Subcutaneous adipose tissue (tissue), 4 donors: Measurements from ENCODE around the gene GMEB2. TPM values are rescaled to one million over a fixed set of nuclear protein-coding genes. Genes with fewer than 3 reads are reported as not detected.

Experiments used
- total RNA-seq, 4 donors: library from RNA; depleted of rRNA; stranded (reverse); fragments of >200 nt; gene quantifications; one replicate each; pipeline ENCODE4 v1.1.0, GENCODE V29; 2016
- TF ChIP-seq, protein P1 (sequence below): fragments of 450-650 bp; IDR thresholded peaks from one replicate; pipeline ENCODE4 v1.5.1; 2016; ENCODE audit warnings: low read depth, mild to moderate bottlenecking, control low read depth, antibody characterized with exemption, moderate library complexity

The GMEB2 gene
- total RNA-seq, 4 donors from 2014 or later, result 3.6 to 12.8 (median 5.1) TPM

GRCh38 chr20:63610581-63611435 is 16.1 kb downstream of the GMEB2 start:
- TF ChIP-seq, protein P1, sequence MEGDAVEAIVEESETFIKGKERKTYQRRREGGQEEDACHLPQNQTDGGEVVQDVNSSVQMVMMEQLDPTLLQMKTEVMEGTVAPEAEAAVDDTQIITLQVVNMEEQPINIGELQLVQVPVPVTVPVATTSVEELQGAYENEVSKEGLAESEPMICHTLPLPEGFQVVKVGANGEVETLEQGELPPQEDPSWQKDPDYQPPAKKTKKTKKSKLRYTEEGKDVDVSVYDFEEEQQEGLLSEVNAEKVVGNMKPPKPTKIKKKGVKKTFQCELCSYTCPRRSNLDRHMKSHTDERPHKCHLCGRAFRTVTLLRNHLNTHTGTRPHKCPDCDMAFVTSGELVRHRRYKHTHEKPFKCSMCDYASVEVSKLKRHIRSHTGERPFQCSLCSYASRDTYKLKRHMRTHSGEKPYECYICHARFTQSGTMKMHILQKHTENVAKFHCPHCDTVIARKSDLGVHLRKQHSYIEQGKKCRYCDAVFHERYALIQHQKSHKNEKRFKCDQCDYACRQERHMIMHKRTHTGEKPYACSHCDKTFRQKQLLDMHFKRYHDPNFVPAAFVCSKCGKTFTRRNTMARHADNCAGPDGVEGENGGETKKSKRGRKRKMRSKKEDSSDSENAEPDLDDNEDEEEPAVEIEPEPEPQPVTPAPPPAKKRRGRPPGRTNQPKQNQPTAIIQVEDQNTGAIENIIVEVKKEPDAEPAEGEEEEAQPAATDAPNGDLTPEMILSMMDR, result no peak

GRCh38 chr20:63606686-63607085 is 20.2 kb downstream of the GMEB2 start:
- TF ChIP-seq, protein P1, result no peak

- TF ChIP-seq, protein P1, result no peak
These were observed 24.6 kb downstream of the GMEB2 start for GRCh38 chr20:63602321-63602720.

- TF ChIP-seq, protein P1, result no peak
These were observed 27.4 kb downstream of the GMEB2 start for GRCh38 chr20:63599396-63600050.

GRCh38 chr20:63598479-63599395 is 28.2 kb downstream of the GMEB2 start:
- TF ChIP-seq, protein P1, result no peak

DNA sequence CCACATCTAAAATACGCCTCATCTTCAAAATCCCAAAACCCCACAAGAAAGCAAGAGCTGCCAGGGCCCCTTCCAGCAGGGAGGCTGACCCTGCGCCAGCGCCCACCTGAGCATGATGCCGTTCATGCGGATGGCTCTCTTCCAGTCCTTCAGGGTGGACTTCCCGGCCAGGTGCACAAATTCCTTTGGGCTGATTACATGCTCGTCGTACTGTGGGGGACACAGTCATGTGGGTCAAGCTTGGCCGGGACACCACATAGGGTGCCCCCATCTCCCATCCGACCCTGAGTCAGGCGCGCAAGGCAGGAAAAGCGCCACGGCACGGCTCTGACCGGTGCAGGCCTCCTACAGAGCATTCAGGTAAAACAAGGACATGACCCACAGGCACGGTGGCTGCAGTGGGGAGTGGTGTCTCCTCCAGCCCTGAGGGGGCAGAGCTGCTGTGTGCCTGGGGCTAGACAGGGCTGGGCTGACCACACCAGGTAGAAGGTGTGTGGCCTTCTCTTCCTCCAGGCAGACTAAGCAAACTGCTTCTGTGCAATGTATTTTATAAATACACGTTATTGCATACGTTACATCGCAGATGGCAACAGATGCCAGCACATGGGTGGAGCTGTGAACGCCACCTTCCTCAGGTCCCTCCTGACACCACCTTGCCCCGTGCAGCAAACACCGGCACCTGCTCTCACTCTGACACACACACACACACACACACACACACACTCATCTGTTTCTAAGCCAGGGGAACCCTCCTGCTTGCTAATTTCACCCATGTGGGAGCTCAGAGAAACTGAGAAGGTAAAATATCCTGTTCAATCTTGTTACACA is 29.0 kb downstream of the GMEB2 start:
- TF ChIP-seq, protein P1, result no peak
